Femur (tissue), 1 donor: ENCODE results near the gene MTCH1.
"Not testable (repeated sequence)": the region's sequence is repeated elsewhere in the genome, so short reads cannot be mapped to it uniquely, and the experiment has no call there.

Experiments used
- DNase-seq: peaks from one replicate; pipeline ENCODE4 v3.0.0-alpha.2; 2017

Gene MTCH1

DNA sequence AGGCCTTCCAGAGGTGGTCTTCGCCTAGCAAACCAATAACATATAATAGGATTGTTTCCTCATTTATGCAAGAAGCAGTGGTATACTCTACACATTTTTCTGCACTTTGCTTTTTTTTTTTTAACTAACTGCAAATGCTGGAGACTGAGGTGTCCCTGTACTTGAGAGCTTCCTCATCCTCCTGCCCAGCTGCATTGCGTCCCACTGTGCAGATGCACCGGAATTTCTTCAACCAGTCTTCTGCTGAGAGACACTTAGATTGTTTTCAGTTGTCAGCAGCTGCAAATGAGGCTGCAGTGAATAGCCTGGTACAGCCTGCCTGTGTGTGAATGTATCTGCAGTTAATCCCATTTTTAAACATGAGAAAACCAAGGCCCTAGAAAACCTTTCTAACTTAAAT is 31.0 kb upstream of the MTCH1 start:
- DNase-seq, result no peak

DNA sequence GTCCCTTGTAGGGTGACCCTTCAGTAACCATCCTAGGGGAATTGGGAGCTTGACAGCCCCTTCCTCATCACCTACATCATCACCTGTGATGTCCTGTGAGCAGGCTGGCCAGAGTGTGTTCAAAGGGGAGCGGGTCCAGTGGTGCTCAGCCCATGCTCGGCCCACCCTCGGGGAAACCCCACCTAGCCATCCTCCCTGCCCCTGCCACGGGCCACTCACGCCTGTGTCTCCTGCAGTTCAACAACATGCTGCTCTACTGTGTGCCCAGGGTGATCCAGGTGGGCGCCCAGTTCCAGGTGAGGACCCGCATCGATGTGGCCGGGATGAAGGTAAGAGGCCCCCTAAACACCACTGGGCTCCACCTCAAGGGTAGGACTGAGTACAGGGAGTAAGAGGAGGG is 29.5 kb upstream of the MTCH1 start:
- DNase-seq, result no peak

- DNase-seq, result no peak
Observed at GRCh38 chr6:37014667-37015066, 28.7 kb upstream of the MTCH1 start.

GRCh38 chr6:37013516-37014491 is 27.8 kb upstream of the MTCH1 start:
- DNase-seq, result no peak

DNA sequence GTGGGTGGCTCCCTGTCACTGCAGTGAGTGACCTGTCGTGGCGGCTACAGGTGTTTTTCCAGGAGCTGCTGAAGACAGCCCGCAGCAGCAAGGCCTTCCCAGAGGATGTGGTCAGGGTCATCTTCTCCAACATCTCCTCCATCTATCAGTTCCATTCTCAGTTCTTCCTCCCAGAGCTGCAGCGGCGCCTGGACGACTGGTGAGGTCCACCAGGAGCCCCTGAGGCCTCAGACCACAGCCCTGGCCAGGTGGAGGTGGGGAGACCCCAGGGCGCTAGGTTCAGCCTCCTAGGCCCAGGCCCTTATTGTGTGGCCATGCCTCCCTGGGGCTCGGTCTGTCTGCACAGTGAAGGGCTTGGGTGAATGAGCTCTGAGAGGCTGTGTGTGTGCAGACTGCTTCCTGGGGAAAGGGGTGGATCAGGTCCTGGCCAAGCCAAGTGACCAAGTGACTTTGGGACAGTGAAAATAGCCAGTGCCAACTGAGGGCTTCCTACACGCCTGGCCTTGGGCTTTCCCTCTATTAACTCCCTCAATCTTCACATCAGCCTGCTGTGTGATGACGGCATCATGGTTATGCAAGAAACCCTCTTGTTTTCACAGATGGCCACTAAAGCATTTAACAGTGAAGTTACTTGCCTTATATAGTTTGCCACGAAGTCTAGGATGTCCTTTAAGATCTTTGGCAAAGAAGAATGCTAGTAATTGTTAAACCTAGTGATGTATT is 25.8 kb upstream of the MTCH1 start:
- DNase-seq, result no peak

DNA sequence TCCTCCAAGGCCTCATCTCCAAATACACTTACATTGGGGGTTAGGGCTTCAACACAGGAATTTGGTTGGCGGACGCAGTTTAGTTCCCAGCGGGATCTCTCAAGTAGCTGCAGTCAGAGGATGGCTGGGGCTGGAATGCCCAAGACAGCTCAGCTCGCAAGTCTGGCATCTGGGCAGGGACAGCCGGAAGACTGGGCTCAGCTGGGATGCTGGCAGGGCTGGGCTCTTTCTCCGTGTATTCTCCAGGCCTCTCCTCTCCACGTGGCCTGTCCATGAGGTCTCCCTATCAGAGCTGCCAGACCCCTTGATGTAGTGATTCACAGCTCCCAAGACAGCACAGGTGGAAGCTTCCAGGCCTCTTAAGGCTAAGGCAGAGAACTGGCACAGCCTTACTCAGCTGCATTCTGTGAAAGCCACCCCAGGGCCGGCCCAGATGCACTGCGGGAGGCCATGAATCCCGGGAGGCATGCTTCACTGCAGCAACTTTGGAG is 24.5 kb upstream of the MTCH1 start:
- no peak for DNase-seq

- DNase-seq, result no peak
Observed at GRCh38 chr6:37008484-37009465, 22.8 kb upstream of the MTCH1 start.

GRCh38 chr6:37007340-37008043 is 21.5 kb upstream of the MTCH1 start:
- DNase-seq, result no peak

DNA sequence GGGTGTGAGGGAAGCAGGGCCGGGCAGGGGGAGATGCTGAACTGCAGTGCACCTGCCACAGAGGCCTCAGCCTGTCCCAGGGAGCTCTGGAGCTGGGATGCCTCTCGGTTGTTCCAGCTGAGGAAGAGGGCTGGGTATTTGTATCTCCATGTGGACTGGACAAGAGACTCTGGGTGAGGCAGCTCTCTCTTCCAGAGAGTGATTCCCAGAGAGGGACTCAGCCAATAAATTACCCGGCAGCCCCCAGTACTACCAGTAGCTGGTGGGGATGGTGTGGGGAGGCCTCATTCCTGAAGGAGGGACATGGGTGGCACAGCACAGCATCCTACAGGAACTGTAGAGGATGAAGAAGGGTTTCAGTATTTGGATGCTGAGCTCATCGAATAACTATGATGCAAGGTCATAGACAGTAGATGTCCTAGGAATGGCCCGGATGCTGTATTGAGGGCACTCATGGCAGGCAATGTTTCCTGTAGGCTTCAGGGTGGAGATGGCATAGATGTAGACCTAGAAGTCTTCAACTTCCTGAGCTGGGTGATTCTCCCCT is 20.9 kb upstream of the MTCH1 start:
- DNase-seq, result no peak

- DNase-seq, result no peak
Observed at GRCh38 chr6:37005827-37006567, 20.0 kb upstream of the MTCH1 start.

GRCh38 chr6:37005061-37005810 is 19.2 kb upstream of the MTCH1 start, which contains the start of gene FGD2:
Gene FGD2, plus strand, starts transcription at chr6:37005655. Its CDS starts 163 bp downstream, at chr6:37005818.
- DNase-seq, result no peak

DNA sequence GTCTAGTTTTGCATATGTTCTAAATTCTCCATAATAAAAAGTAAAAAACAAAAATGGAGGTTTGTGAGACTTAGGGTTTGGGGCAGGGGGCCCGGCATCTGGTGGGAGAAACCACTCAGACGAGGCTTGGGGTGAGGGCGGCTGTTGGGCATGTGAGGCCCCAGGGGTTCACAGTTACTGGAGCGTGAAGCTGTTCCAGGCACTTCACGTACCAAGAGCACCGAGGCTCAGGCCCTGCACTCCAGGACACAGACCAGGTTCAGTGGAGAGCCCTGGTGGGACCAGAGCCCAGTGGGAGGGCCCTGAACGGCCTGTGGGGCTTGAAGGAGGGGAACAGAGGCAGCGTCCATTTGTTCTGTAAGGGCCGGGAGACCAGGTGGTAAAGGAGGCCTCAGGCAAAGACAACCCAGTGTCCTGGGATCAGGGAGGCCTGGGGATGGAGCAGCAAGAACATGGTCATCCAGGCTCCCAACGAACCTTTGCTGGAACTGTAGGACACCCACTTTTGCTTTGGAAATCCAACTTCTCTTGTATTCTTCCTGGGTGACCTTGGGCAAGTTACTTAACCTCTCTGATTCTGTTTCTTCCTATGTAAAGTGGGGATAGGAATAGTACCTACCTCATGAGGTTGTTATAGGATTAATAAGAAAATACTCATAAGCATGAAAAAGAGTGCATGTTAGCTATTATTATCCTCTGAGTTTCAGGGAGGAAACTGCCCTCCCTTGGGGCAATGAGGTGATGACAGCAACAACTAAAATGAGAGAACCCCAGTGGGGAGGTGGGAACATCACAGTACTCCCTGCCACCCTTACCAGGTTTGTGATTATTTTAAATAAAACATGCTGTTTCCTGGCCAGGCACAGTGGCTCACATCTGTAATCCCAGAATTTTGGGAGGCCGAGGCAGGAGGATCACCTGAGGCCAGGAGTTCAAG is 18.3 kb upstream of the MTCH1 start:
- no peak for DNase-seq

- DNase-seq, result no peak
Observed at GRCh38 chr6:36999751-37000125, 13.7 kb upstream of the MTCH1 start.

GRCh38 chr6:36999061-36999750 is 13.2 kb upstream of the MTCH1 start:
- DNase-seq, result no peak

DNA sequence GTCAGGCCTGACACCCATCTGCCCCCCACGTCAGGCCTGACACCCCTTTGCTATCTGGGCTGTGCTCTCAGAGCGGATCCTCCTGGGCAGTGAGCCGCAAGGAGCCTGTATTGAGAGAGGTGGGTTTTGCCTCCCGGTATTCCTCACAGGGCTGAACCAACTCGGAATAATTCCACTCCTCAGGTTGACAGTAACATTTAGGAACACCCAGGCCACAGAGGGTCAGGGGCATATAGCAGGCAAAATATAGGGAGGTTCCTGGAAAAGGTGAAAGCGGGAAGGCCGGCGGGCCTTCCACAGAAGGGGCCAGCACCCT is 12.7 kb upstream of the MTCH1 start:
- DNase-seq, result no peak

GRCh38 chr6:36997811-36998722 is 12.1 kb upstream of the MTCH1 start:
- peak; percentile 67 for DNase-seq

DNA sequence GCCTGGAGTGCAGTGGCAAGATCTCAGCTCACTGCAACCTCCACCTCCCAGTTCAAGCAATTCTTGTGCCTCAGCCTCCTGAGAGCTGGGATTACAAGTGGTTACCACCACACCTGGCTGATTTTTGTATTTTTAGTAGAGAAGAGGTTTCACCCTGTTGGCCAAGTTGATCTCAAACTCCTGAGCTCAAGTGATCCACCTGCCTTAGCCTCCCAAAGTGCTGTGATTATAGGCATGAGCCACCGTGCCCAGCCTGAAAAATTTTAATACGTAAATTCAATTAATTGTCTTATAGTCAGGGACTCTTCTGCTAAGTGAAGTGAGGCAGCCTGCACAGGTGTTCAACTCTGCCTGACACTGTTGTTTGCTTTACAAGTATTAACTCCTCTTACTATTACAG is 4.4 kb upstream of the MTCH1 start:
- not testable (repeated sequence) for DNase-seq
